K562 (cell line): ENCODE data around the gene VGF. TPM values are rescaled to one million over a fixed set of nuclear protein-coding genes. Genes with fewer than 3 reads are reported as not detected.

Experiments
- ATAC-seq: fragments of 200-7000 bp; cut with Tn5 transposase; 3 replicates; pipeline ENCODE4 v1.9.1; 2020; ENCODE audit warnings: moderate library complexity
- BruUV-seq: library from RNA; stranded (reverse); fragments of 400-500 nt; replicated peaks from 2 replicates; lab custom pipeline; 2021; lab: Mats Ljungman, UMichigan
- CTCF ChIA-PET: fragments of 300-600 bp; formaldehyde crosslinking; extraction: SDS; loops from one replicate; lab custom pipeline; 2021; ENCODE audit warnings: low intra/inter-chr PET ratio; lab: Yijun Ruan, JAX
- POLR2A ChIA-PET: fragments of 300-600, 350-650 bp; sonication (Branson Sonifier 250); formaldehyde crosslinking; extraction: SDS; loops from one replicate; lab custom pipeline; 2021; ENCODE audit warnings: antibody characterized with exemption, inconsistent platforms; lab: Yijun Ruan, JAX
- DNase-seq, 4 experiments: peaks; one replicate each; pipeline versions ENCODE4 v3.0.0 to v3.0.0-alpha.2; 2011 to 2018; ENCODE audit warnings: low spot score in 3 of 4, mixed read lengths in 3 of 4; ENCODE audit errors: extremely low read depth in 1 of 4
- FAIRE-seq: peaks from 2 replicates; lab custom pipeline; 2011; peaks lifted over from hg19 to GRCh38; lab: Jason Lieb, UNC
- H2AFZ ChIP-seq: 2 replicates; pipeline ENCODE4 v1.6.0; 2011; ENCODE audit warnings: low read depth, low read length, control low read depth, inconsistent platforms
- H3K27ac ChIP-seq: fragments of 200-600 bp; 3 replicates; pipeline ENCODE4 v1.8.0; 2011; ENCODE audit warnings: low read depth, mild to moderate bottlenecking, control low read depth, inconsistent platforms, low read length, moderate library complexity, mixed read lengths; ENCODE audit errors: extremely low read depth
- H3K27me3 ChIP-seq, 2 experiments: fragments of 300-600 bp in 1 of 2; 2 replicates in 1 of 2; 3 replicates in 1 of 2; pipeline versions ENCODE4 v1.6.0 to v1.8.0; 2011; ENCODE audit warnings: inconsistent platforms in 2 of 2, low read length in 2 of 2, mild to moderate bottlenecking in 1 of 2, mixed read lengths in 1 of 2, moderate library complexity in 1 of 2; ENCODE audit not compliant: control insufficient read depth in 2 of 2, insufficient read depth in 2 of 2
- H3K36me3 ChIP-seq: fragments of 300-600 bp; 3 replicates; pipeline ENCODE4 v1.8.0; 2011; ENCODE audit warnings: mild to moderate bottlenecking, low read length, inconsistent platforms; ENCODE audit not compliant: control insufficient read depth, insufficient read depth
- H3K4me1 ChIP-seq, 2 experiments: fragments of 200-600 bp in 1 of 2; replicated peaks in 1 of 2; 2 replicates in 1 of 2; 3 replicates in 1 of 2; pipeline versions ENCODE4 v1.5.1 to v1.8.0; 2011; ENCODE audit warnings: inconsistent platforms in 2 of 2, low read length in 2 of 2, mild to moderate bottlenecking in 1 of 2, mixed read lengths in 1 of 2, moderate library complexity in 1 of 2; ENCODE audit not compliant: control insufficient read depth in 2 of 2, insufficient read depth in 2 of 2
- H3K4me2 ChIP-seq: 2 replicates; pipeline ENCODE4 v1.6.1; 2011; ENCODE audit warnings: low read length, control low read depth, inconsistent platforms, mixed read lengths; ENCODE audit not compliant: insufficient read depth
- H3K4me3 ChIP-seq: fragments of 200-600 bp; sonication (generic), shearing (Covaris generic); 2 replicates; pipeline ENCODE4 v1.5.1; 2016; ENCODE audit warnings: control low read depth, inconsistent platforms
- H3K79me2 ChIP-seq: fragments of 200-600 bp; 3 replicates; pipeline ENCODE4 v1.8.0; 2011; ENCODE audit warnings: low read length, inconsistent platforms; ENCODE audit not compliant: control insufficient read depth, insufficient read depth
- H3K9ac ChIP-seq, 2 experiments: 2 replicates each; pipeline versions ENCODE4 v1.6.0 to v1.6.1; 2011; ENCODE audit warnings: low read depth in 2 of 2, low read length in 2 of 2, control low read depth in 1 of 2, inconsistent platforms in 1 of 2, mild to moderate bottlenecking in 1 of 2, mixed read lengths in 1 of 2; ENCODE audit not compliant: insufficient read depth in 1 of 2
- H3K9me1 ChIP-seq: one replicate; pipeline ENCODE4 v1.6.0; 2011; ENCODE audit warnings: inconsistent platforms, mild to moderate bottlenecking, low read length, moderate library complexity; ENCODE audit not compliant: control insufficient read depth, insufficient read depth
- H3K9me3 ChIP-seq: replicated peaks from 2 replicates; pipeline ENCODE4 v1.5.1; 2011; ENCODE audit warnings: low read depth, low read length, inconsistent platforms; ENCODE audit not compliant: control insufficient read depth, insufficient read depth
- H4K20me1 ChIP-seq: replicated peaks from 2 replicates; pipeline ENCODE4 v1.6.1; 2011; ENCODE audit warnings: low read length, inconsistent platforms, mixed read lengths; ENCODE audit not compliant: control insufficient read depth, insufficient read depth
- BCL6 ChIP-seq: fragments of 250-450 bp; sonication (Bioruptor Pico); IDR thresholded peaks from 2 replicates; pipeline ENCODE4 v1.4.0; 2020
- HDGF ChIP-seq: fragments of 450-650 bp; IDR thresholded peaks from 2 replicates; pipeline ENCODE4 v1.6.1; 2016
- HIVEP1 ChIP-seq: fragments of 250-450 bp; sonication (Bioruptor Pico); IDR thresholded peaks from 2 replicates; pipeline ENCODE4 v1.4.0; 2020; ENCODE audit warnings: mild to moderate bottlenecking
- LCOR ChIP-seq: sonication (generic); formaldehyde crosslinking; IDR thresholded peaks from 2 replicates; pipeline ENCODE4 v1.8.0; 2022; ENCODE audit warnings: mild to moderate bottlenecking, missing genetic modification reagents
- MAFG ChIP-seq: fragments of 450-650 bp; conservative IDR thresholded peaks from 2 replicates; pipeline ENCODE4 v1.6.1; 2016; ENCODE audit warnings: missing genetic modification characterization, missing compliant biosample characterization
- MIER1 ChIP-seq: fragments of 450-650 bp; IDR thresholded peaks from 2 replicates; pipeline ENCODE4 v1.6.1; 2016; ENCODE audit warnings: antibody characterized with exemption, mild to moderate bottlenecking, low read depth
- MTA2 ChIP-seq: fragments of 450-650 bp; IDR thresholded peaks from 2 replicates; pipeline ENCODE4 v1.6.1; 2016; ENCODE audit warnings: low read depth
- MXI1 ChIP-seq: IDR thresholded peaks from 2 replicates; pipeline ENCODE4 v1.6.1; 2011; ENCODE audit warnings: low read depth, mild to moderate bottlenecking, improper control_type of control experiment, low read length
- NCOR1 ChIP-seq: fragments of 450-650 bp; IDR thresholded peaks from 2 replicates; pipeline ENCODE4 v1.6.1; 2016; ENCODE audit warnings: mild to moderate bottlenecking, moderate library complexity
- NEUROD1 ChIP-seq: fragments of 150-350 bp; IDR thresholded peaks from 2 replicates; pipeline ENCODE4 v1.6.1; 2014; ENCODE audit warnings: borderline replicate concordance, low read length, low read depth; ENCODE audit not compliant: partially characterized antibody
- PHF8 ChIP-seq: fragments of 200-600 bp; sonication (generic); IDR thresholded peaks from 2 replicates; pipeline ENCODE4 v1.6.1; 2012; ENCODE audit warnings: mixed run types, mild to moderate bottlenecking, inconsistent platforms, low read length, moderate library complexity, borderline replicate concordance
- RBFOX2 ChIP-seq: fragments of 200-400 bp; formaldehyde crosslinking; IDR thresholded peaks from 2 replicates; pipeline ENCODE4 v1.6.1; 2017; ENCODE audit warnings: low read depth, mild to moderate bottlenecking, low read length, moderate library complexity
- RHOXF2B ChIP-seq: fragments of 250-450 bp; sonication (Bioruptor Pico); conservative IDR thresholded peaks from 2 replicates; pipeline ENCODE4 v1.5.1; 2021
- SIN3A ChIP-seq, 2 experiments: fragments of 150-350 bp in 1 of 2; IDR thresholded peaks; 2 replicates each; pipeline ENCODE4 v1.6.1; 2011 to 2016; ENCODE audit warnings: borderline replicate concordance in 2 of 2, low read depth in 2 of 2, low read length in 2 of 2, mild to moderate bottlenecking in 2 of 2, moderate library complexity in 2 of 2; ENCODE audit not compliant: control insufficient read depth in 1 of 2
- SMAD4 ChIP-seq: fragments of 250-450 bp; sonication (Bioruptor Pico); conservative IDR thresholded peaks from 2 replicates; pipeline ENCODE4 v1.8.0; 2021; ENCODE audit warnings: inconsistent platforms, mild to moderate bottlenecking, moderate library complexity
- THRB ChIP-seq: fragments of 450-650 bp; formaldehyde crosslinking; conservative IDR thresholded peaks from 2 replicates; pipeline ENCODE4 v1.4.0; 2022; ENCODE audit warnings: mild to moderate bottlenecking, missing genetic modification characterization
- XRCC5 ChIP-seq: fragments of 200-400 bp; formaldehyde crosslinking; IDR thresholded peaks from 2 replicates; pipeline ENCODE4 v1.6.1; 2017; ENCODE audit warnings: low read depth, mild to moderate bottlenecking, low read length
- ZBTB7A ChIP-seq: IDR thresholded peaks from 2 replicates; pipeline ENCODE4 v1.6.1; 2011; ENCODE audit warnings: low read depth, mild to moderate bottlenecking, low read length, moderate library complexity, borderline replicate concordance; ENCODE audit not compliant: control insufficient read depth
- ZBTB8A ChIP-seq: fragments of 450-650 bp; IDR thresholded peaks from 2 replicates; pipeline ENCODE4 v1.6.1; 2018; ENCODE audit warnings: mild to moderate bottlenecking, moderate library complexity; ENCODE audit not compliant: partially characterized antibody
- ZNF224 ChIP-seq: sonication (generic); formaldehyde crosslinking; IDR thresholded peaks from 2 replicates; pipeline ENCODE4 v1.8.0; 2022; ENCODE audit warnings: mild to moderate bottlenecking, missing genetic modification reagents
- WGBS: fragments of 100-300 bp; shearing (Covaris generic); methylation state at CpG from one replicate; pipeline ENCODE4 v1.1.6; 2016; ENCODE audit warnings: low coverage, mixed read lengths; ENCODE audit not compliant: insufficient coverage; ENCODE audit errors: missing lambda C conversion rate; 5-methylcytosine and 5-hydroxymethylcytosine counted together
- in situ Hi-C: fragments of 300-500 bp; cut with MboI; formaldehyde crosslinking; loops from 4 replicates; pipeline ENCODE4 v1.15.0; 2018; ENCODE audit warnings: inconsistent platforms, mixed read lengths
- intact Hi-C: fragments of 100-400 bp; cut with micrococcal nuclease; formaldehyde crosslinking; loops from 2 replicates; pipeline ENCODE4 v1.14.2; 2022
- polyA plus RNA-seq, 8 experiments: library from polyadenylated mRNA; depleted of rRNA in 4 of 8; stranded (reverse) in 5 of 8; unstranded in 3 of 8; fragments of >200 nt; fragmentation: Nextera tagmentation in 2 of 8; fragmentation: Illumina TruSeq in 1 of 8; extraction: Ambion mirVana in 2 of 8; extraction: Trizol in 1 of 8; gene quantifications; 2 replicates each; pipeline versions ENCODE4 v1.2.1 to v1.2.3, GENCODE V29; 2011 to 2014; ENCODE audit warnings: inconsistent platforms in 1 of 8, missing spikeins in 1 of 8
- total RNA-seq, 7 experiments: library from RNA; depleted of rRNA in 6 of 7; stranded (reverse); fragments of >200 nt in 6 of 7; fragmentation: Illumina TruSeq in 2 of 7; extraction: Trizol in 2 of 7; gene quantifications; 2 replicates each; pipeline versions ENCODE4 v1.2.1 to v1.2.3, GENCODE V29; 2011 to 2021; ENCODE audit warnings: low replicate concordance in 1 of 7
- TF ChIP-seq, protein P1 (sequence below): sonication (generic); formaldehyde crosslinking; IDR thresholded peaks from 2 replicates; pipeline ENCODE4 v1.8.0; 2022; ENCODE audit warnings: missing genetic modification reagents, mild to moderate bottlenecking, borderline replicate concordance

Gene VGF
- total and polyA plus RNA-seq, 9 of the 15 experiments (the other 6 are each of a cell fraction or from before 2014, with no cell fraction given), result 0.03 to 5.7 (median 0.34) TPM

GRCh38 chr7:101154693-101155102 is 10.7 kb downstream of the VGF start:
- Histone ChIP-seq H3K4me1 (peaks cover 20 to 33% of the 10 kb centered on the region in 2 experiments), H3K9me1 (no peaks in the 10 kb centered on the region), H3K79me2 (peaks cover 12% of the 10 kb centered on the region), H3K27me3 (no peaks in the 10 kb centered on the region), H3K27ac (peak overlapping the region; percentile 49; the same call in 1 of the 3 replicates), H2AFZ (peak overlapping the region; percentile 65), H4K20me1 (no peaks in the 10 kb centered on the region), H3K36me3 (peaks cover 34% of the 10 kb centered on the region; the same call in 2 of the 3 replicates), H3K9ac (peak overlapping the region; percentile 66 to 93), H3K4me3 (peak overlapping the region; percentile 79), H3K9me3 (no peaks in the 10 kb centered on the region), H3K4me2 (peak overlapping the region; percentile 67)
- BruUV-seq, result no TSS peak
- 4% methylated on average over 15 of the region's 34 CpGs for WGBS
- in situ Hi-C loops, result no loop called here
- ChIA-PET CTCF (interaction anchor here (0.6 to 0.8 kb wide), 3 partner anchors 11 to 259 kb away, joined by 3 to 4 read pairs (median 3); partner anchors contain the start of gene ACHE), POLR2A (interaction anchor here (0.7 kb wide), 1 partner anchor 11 kb away, joined by 3 read pairs; no protein-coding TSS in a partner anchor)
- DNase-seq (no peak), FAIRE-seq (no peak), ATAC-seq (peak; percentile 59)
- intact Hi-C loops, result no loop called here
- no peak for TF ChIP-seq RHOXF2B (CRISPR knock-in tag)
- peak; percentile 12; the same call in 1 of the 2 replicates for TF ChIP-seq PHF8
- 0 out of 4 replicates have a peak, but pooled peaks of 1 of the 2 experiments have one; percentile 11 for TF ChIP-seq SIN3A (IDR thresholded peaks at IDR 0.05; ENCODE audit: borderline replicate concordance in 2 of 2, control insufficient read depth in 1 of 2, low read depth in 2 of 2, low read length in 2 of 2)
- TF ChIP-seq ZNF224 (CRISPR knock-in tag), result no peak
- no peak for TF ChIP-seq HDGF
- TF ChIP-seq MAFG (tag), result no peak
- TF ChIP-seq, protein P1, sequence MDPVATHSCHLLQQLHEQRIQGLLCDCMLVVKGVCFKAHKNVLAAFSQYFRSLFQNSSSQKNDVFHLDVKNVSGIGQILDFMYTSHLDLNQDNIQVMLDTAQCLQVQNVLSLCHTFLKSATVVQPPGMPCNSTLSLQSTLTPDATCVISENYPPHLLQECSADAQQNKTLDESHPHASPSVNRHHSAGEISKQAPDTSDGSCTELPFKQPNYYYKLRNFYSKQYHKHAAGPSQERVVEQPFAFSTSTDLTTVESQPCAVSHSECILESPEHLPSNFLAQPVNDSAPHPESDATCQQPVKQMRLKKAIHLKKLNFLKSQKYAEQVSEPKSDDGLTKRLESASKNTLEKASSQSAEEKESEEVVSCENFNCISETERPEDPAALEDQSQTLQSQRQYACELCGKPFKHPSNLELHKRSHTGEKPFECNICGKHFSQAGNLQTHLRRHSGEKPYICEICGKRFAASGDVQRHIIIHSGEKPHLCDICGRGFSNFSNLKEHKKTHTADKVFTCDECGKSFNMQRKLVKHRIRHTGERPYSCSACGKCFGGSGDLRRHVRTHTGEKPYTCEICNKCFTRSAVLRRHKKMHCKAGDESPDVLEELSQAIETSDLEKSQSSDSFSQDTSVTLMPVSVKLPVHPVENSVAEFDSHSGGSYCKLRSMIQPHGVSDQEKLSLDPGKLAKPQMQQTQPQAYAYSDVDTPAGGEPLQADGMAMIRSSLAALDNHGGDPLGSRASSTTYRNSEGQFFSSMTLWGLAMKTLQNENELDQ, result no peak
- TF ChIP-seq NEUROD1, result no peak
- no peak for TF ChIP-seq XRCC5
- TF ChIP-seq RBFOX2, result peak; percentile 23; the same call in 1 of the 2 replicates
- no peak for TF ChIP-seq MIER1
- no peak for TF ChIP-seq BCL6 (CRISPR knock-in tag)
- no peak for TF ChIP-seq THRB (CRISPR knock-in tag)
- TF ChIP-seq MXI1, result no peak
- TF ChIP-seq ZBTB8A, result no peak
- TF ChIP-seq ZBTB7A, result peak; percentile 77
- TF ChIP-seq HIVEP1 (CRISPR knock-in tag), result no peak
- peak; percentile 1; the same call in 1 of the 2 replicates for TF ChIP-seq LCOR (CRISPR knock-in tag)
- TF ChIP-seq NCOR1, result no peak
- TF ChIP-seq MTA2, result no peak
- TF ChIP-seq SMAD4 (CRISPR knock-in tag), result 0 out of 2 replicates have a peak, but pooled peaks have one; percentile 5
